Cardiac muscle cell (in vitro differentiated cells and primary cell): Measurements from ENCODE around the gene STK40. TPM values are rescaled to one million over a fixed set of nuclear protein-coding genes. Genes with fewer than 3 reads are reported as not detected.

Source experiments
- DNase-seq, 2 donors: peaks; one replicate each; pipeline versions ENCODE4 v3.0.0 to v3.0.0-alpha.2; 2010 to 2017; ENCODE audit warnings: low read depth in 1 of 2, low spot score in 1 of 2
- H3K27ac ChIP-seq: fragments of 200-600 bp; sonication (generic); 2 replicates; pipeline ENCODE4 v1.5.1; 2016
- H3K27me3 ChIP-seq: fragments of 200-600 bp; sonication (generic); 2 replicates; pipeline ENCODE4 v1.6.0; 2016; ENCODE audit warnings: control low read depth
- H3K36me3 ChIP-seq: fragments of 200-600 bp; sonication (generic); 2 replicates; pipeline ENCODE4 v1.5.1; 2016; ENCODE audit warnings: control low read depth
- H3K4me1 ChIP-seq: fragments of 200-600 bp; sonication (generic); 2 replicates; pipeline ENCODE4 v1.8.1; 2017; ENCODE audit warnings: low read depth, mild to moderate bottlenecking, mixed run types
- H3K4me3 ChIP-seq: fragments of 200-600 bp; sonication (generic); 2 replicates; pipeline ENCODE4 v1.5.1; 2016; ENCODE audit warnings: mild to moderate bottlenecking
- H3K9me3 ChIP-seq: fragments of 200-600 bp; sonication (generic); 2 replicates; pipeline ENCODE4 v1.5.1; 2017; ENCODE audit warnings: low read depth, mild to moderate bottlenecking, control low read depth
- polyA plus RNA-seq: library from polyadenylated mRNA; unstranded; fragments of >200 nt; fragmentation: Nextera tagmentation; extraction: Ambion mirVana; gene quantifications from 2 replicates; pipeline ENCODE4 v1.2.1, GENCODE V29; 2016
- total RNA-seq: library from RNA; depleted of rRNA; stranded (reverse); fragments of >200 nt; gene quantifications from 2 replicates; pipeline ENCODE4 v1.2.3, GENCODE V29; 2016
- TF ChIP-seq, protein P1 (sequence below): IDR thresholded peaks from 2 replicates; pipeline ENCODE4 v1.5.1; 2012; ENCODE audit warnings: low read depth, mild to moderate bottlenecking, low read length

Gene STK40
- total and polyA plus RNA-seq, 2 experiments from 2014 or later, result 37.0 to 51.1 TPM

DNA sequence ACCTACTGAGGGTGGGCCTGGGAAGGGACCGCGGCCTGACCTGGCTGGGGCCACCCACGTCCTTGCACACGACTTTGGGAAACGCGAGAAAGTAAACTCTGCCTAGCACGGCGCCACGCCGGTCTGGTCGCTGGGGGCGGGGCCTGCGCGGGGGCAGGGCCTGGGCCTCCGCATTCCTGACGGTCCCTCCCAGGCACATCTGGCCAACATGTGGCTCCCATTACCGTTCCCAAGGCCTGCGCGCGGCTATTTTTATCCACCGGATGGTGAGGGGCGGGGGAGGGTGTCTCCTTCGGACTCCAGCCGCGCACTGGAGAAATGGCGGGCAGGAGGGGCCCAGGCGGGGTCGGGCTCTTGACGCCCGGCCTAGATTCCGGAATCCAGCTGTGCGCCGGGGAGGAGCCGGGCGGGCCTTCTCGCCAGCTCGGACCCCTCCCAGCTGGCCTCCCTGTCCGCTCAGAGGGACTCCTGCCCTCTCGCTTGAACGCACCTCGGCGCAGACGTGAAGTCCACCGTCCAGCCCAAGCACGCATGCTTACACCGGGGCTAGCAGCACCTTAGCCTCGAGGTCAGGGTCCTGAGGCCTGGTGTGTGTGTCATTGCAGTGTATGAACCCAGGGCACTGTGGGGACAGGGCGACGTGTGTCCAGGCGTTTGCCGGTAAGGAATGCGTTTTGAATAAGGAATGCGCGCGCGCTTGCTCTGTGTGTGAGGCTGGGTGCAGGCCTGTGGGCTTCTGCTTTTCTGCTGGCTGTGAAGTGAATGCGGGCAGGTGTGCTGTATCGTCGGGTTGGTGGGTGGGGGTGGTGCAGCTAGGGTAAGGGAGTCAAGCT, 64.4 kb downstream of the STK40 start:
- Histone ChIP-seq H3K36me3 (no peaks in the 10 kb centered on the region), H3K27ac (peak overlapping the region; percentile 83), H3K27me3 (no peaks in the 10 kb centered on the region), H3K4me3 (no peak overlapping the region), H3K4me1 (peaks cover 31% of the 10 kb centered on the region), H3K9me3 (no peaks in the 10 kb centered on the region)
- TF ChIP-seq, protein P1, sequence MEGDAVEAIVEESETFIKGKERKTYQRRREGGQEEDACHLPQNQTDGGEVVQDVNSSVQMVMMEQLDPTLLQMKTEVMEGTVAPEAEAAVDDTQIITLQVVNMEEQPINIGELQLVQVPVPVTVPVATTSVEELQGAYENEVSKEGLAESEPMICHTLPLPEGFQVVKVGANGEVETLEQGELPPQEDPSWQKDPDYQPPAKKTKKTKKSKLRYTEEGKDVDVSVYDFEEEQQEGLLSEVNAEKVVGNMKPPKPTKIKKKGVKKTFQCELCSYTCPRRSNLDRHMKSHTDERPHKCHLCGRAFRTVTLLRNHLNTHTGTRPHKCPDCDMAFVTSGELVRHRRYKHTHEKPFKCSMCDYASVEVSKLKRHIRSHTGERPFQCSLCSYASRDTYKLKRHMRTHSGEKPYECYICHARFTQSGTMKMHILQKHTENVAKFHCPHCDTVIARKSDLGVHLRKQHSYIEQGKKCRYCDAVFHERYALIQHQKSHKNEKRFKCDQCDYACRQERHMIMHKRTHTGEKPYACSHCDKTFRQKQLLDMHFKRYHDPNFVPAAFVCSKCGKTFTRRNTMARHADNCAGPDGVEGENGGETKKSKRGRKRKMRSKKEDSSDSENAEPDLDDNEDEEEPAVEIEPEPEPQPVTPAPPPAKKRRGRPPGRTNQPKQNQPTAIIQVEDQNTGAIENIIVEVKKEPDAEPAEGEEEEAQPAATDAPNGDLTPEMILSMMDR, result no peak
- peak; percentile 92 to 97 for DNase-seq

DNA sequence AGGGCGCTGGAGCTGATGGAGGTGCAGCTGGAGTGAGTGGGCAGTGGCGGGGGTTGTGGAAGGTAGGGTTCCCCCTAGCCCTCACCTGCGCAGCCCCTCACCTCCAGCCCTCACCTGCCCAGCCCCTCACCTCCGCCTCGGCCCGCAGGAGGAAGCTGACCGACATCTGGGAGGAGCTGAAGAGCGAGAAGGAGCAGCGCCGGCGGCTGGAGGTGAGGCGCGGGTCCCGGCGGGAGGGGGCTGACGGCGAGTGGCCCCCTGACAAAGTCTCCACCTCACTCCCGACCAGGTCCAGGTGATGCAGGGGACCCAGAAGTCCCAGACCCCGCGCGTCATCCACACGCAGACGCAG, 65.0 kb downstream of the STK40 start:
- no peak for DNase-seq
- no peaks in the 10 kb centered on the region for H3K36me3 ChIP-seq
- H3K4me3 ChIP-seq, result no peak overlapping the region
- no peaks in the 10 kb centered on the region for H3K27me3 ChIP-seq
- no peaks in the 10 kb centered on the region for H3K9me3 ChIP-seq
- peaks cover 31% of the 10 kb centered on the region for H3K4me1 ChIP-seq
- TF ChIP-seq, protein P1, result no peak
- H3K27ac ChIP-seq, result peak overlapping the region; percentile 83

DNA sequence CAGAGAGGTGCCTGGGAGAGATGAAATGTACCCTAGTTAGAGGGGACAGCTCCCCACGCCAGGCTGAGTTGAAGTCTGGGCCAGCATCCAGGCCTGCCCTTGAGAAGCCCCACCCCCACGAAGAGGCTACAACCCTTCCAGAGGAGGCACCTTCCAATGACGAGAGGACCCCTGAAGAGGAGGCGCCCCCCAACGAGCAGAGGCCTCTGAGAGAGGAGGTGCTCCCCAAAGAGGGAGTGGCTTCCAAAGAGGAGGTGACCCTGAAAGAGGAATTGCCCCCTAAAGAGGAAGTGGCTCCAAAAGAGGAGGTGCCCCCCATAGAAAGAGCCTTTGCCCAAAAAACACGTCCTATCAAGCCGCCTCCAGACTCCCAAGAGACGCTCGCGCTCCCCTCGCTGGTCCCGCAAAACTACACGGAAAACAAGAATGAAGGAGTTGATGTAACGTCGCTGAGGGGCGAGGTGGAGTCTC, 65.4 kb downstream of the STK40 start:
- no peak overlapping the region for H3K4me3 ChIP-seq

DNA sequence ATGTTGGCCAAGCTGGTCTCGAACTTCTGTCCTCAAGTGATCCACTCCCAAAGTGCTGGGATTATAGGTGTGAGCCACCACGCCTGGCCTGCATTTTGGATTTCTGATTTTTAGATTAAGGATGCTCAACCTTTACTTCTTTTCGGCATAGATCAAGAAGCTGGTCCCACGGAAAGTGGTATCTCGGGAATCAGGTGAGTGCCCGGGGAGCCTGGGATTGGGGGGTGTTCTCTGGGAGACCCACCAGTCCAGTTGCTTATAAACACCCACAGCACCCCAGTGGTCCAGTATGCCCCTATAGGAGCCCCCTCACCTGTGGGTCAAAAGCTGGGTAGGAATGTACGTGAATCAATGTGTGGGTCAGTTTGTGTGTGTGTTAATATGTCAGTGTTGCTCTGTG, 76.3 kb downstream of the STK40 start:
- H3K9me3 ChIP-seq, result no peaks in the 10 kb centered on the region
- peaks cover 13% of the 10 kb centered on the region for H3K4me1 ChIP-seq
- DNase-seq, result no peak

More for the DNA sequence above, 65.4 kb downstream of the STK40 start:
- Histone ChIP-seq H3K4me1 (peaks cover 31% of the 10 kb centered on the region), H3K27ac (peak overlapping the region; percentile 83), H3K36me3 (no peaks in the 10 kb centered on the region), H3K27me3 (no peaks in the 10 kb centered on the region), H3K9me3 (no peaks in the 10 kb centered on the region)
- TF ChIP-seq, protein P1, result no peak
- peak in 1 of 2 donors; percentile 18 for DNase-seq

DNA sequence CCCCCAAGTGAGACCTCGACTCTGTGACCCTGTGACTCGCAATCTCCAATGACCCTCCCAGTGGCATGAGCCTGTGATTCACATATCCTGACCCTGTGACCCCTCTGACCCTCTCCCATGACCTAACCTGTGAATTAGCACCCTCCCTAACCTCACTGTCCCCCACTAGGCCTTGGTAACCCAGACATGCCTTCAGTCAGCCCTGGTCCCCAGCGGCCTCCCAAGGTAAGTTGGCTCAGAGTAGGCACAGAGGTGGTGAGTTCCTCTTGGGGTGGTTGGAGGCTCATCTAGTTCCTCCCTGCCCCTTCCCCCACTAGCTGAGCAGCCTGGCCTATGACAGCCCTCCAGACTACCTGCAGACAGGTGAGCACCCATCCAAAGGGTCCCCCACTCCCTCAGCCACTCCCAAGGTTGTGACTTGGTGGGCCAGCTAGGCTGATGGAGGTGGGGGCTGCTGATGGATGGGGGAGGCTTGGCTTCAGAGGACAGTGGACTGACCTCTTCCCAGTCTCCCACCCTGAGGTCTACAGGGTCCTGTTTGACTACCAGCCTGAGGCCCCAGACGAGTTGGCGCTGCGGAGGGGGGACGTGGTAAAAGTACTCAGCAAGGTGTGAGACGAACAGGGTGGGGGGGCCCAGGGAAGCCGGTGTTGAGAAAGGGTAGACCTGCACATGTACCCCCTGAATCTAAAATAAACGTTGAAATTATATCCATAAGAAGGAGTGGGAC, 78.0 kb downstream of the STK40 start:
- Histone ChIP-seq H3K4me1 (peaks cover 13% of the 10 kb centered on the region), H3K4me3 (peak overlapping the region; percentile 52), H3K9me3 (no peaks in the 10 kb centered on the region), H3K36me3 (peaks cover 10% of the 10 kb centered on the region), H3K27ac (no peak overlapping the region), H3K27me3 (no peaks in the 10 kb centered on the region)
- TF ChIP-seq, protein P1, result no peak
- no peak for DNase-seq

More for the DNA sequence above, 76.3 kb downstream of the STK40 start:
- Histone ChIP-seq H3K4me3 (no peak overlapping the region), H3K27me3 (no peaks in the 10 kb centered on the region), H3K27ac (no peak overlapping the region), H3K36me3 (no peaks in the 10 kb centered on the region)
- TF ChIP-seq, protein P1, result no peak
